Measurements from ENCODE around the gene WFDC8.

- no peak for TF ChIP-seq POLR2A (IDR thresholded peaks at IDR 0.05)
- no peak for TF ChIP-seq CTCF (IDR thresholded peaks at IDR 0.05)
Measured at GRCh38 chr20:45545351-45545750, 33.7 kb downstream of the WFDC8 start.
